NCI-H1694 treated with DMSO at 0.1 percent for 48 hours (cell line): ENCODE measurements around the gene CD200R1.

Source experiments
- DNase-seq: peaks from one replicate; lab custom pipeline; 2025; lab: John Stamatoyannopoulos, UW

Gene CD200R1

DNA sequence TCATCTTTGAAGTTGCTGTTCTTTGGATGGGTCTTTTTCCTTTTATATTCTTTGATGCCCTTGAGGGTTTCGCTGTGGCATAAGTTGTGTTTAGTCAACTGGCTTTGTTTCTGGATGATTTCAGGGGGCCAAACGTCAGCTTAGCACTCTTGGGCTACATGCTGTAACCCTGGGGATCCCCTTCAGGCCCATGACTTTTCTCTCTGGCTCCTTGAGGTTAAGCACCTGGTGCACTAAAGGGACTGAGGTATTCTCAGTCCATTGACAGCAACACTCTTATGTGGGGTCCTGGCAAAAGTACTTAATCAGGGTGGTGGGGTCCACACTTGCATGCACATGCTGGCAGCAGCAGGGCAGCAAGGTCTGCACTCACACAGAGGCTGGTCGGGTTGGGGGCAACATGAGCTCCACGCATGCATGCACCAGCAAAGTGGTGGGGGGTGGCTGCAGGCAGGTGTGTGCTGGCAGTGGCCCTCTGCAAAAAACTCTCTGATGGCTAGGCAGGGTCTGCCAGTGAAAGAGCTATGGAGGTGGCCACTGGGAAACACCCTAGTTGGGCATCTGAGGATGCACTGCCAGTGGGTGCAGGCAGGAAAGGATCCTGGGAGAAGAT lies 90.1 kb downstream of the CD200R1 start:
- no peak for DNase-seq

DNA sequence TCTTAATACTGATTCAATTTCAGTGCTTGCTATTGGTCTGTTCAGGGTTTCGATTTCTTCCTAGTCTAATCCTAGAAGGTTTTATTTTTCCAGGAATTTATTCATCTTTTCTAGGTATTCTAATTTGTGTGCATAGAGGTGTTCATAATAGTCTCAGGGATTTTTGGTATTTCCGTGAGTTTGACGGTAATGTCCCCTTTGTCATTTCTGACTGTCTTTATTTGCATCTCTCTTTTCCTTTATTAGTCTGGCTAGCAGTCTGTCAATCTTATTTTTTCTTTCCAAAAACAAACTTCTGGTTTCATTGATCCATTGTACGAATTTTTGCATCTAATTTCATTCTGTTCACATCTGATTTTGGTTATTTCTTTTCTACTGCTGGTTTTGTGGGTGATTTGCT lies 93.0 kb downstream of the CD200R1 start:
- DNase-seq = no peak

DNA sequence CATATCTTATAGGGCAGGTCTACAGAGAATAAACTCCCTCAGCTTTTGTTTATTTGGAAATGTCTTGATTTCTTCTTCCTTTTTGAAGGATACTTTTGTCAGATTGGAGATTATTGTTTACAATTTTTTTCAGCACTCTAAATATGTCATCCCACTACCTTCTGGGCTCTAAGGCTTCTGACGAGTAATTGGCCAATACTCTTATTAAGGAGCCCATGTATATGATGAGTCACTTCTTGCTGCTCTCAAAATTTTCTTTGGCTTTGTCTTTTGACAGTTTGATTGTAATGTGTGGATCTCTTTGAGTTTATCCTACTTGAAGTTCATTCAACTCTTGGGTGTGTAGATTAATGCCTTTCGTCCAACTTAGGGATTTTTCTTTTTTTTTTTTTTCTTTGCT lies 99.3 kb downstream of the CD200R1 start:
- DNase-seq = no peak

DNA sequence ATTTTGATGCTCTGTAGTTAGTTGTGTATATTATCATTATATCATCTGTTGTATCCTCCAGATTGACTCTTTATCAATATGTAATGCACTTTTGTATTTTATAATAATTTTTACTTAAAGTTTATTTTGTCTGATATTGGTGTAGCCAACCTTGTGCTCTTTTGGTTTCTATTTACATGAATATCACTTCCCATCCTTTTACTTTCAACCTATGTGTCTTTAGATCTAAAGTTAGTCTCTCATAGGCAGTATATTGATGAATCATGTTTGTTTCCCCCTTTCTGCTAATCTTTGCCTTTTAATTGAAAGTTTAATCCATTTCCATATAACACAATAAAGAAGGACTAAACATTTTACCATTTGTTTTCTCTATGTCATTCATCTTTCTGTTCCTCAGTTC lies 100.2 kb downstream of the CD200R1 start:
- DNase-seq = no peak

DNA sequence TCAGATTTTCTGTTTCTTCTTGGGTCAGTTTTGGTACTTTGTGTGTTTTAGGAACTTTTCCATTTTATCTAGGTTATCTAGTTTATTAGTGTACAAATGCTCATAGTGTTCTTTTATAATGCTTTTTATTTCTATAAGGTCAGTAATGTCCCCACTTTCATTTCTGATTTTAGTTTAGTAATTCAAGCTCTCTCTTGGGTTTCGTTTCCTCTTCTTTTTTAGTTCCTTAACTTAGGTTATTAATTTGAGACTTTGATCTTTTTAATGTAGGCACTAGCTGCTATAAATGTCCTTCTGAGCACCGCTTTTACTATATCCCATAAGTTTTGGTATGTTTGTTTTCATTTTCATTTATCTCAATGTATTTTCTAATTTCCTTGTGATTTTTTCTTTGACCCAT lies 101.3 kb downstream of the CD200R1 start:
- DNase-seq = no peak

DNA sequence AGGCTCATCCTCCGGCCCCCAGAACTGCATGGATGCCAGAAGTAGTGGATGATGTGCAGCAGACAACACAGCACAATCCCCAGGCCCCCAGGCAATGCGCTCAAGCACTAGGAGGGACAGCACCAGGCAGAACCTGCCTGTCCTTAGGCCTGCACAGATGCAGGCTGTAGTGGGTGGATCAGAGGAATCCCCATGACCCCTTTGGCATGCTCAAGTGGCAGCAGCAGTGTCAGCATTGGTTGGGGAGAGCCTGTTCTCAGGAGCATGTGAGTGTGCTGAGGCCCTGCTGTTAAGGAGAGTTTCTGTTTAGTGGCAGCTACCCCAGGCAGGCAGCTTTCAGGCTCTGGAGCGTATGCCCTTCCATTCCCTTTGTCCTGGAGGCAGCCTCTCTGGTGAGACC lies 103.2 kb downstream of the CD200R1 start:
- DNase-seq = no peak
